Spinal cord (tissue), 10 donors: Measurements from ENCODE around the gene RBMXL3. TPM values are rescaled to one million over a fixed set of nuclear protein-coding genes. Genes with fewer than 3 reads are reported as not detected.

Source experiments
- DNase-seq, 6 donors: peaks; one replicate each; pipeline versions ENCODE4 v3.0.0 to v3.0.0-alpha.2; 2013 to 2015; ENCODE audit warnings: low spot score in 6 of 6, low read depth in 4 of 6
- H3K27ac ChIP-seq: one replicate; pipeline ENCODE4 v1.5.1; 2013; ENCODE audit warnings: low read depth, low read length, control low read depth
- H3K27me3 ChIP-seq: one replicate; pipeline ENCODE4 v1.6.1; 2013; ENCODE audit warnings: low read length; ENCODE audit not compliant: control insufficient read depth, insufficient read depth
- H3K36me3 ChIP-seq: one replicate; pipeline ENCODE4 v1.6.1; 2013; ENCODE audit warnings: low read length; ENCODE audit not compliant: control insufficient read depth, insufficient read depth
- H3K4me1 ChIP-seq: one replicate; pipeline ENCODE4 v1.6.1; 2013; ENCODE audit warnings: low read length; ENCODE audit not compliant: control insufficient read depth, insufficient read depth
- H3K4me3 ChIP-seq: one replicate; pipeline ENCODE4 v1.5.1; 2013; ENCODE audit warnings: low read depth, low read length, control low read depth
- H3K9me3 ChIP-seq: one replicate; pipeline ENCODE4 v1.6.1; 2013; ENCODE audit warnings: low read length; ENCODE audit not compliant: control insufficient read depth, insufficient read depth
- WGBS: methylation state at CpG from one replicate; pipeline ENCODE4 v1.1.5; 2013; ENCODE audit warnings: missing lambda C conversion rate; ENCODE audit not compliant: insufficient coverage; 5-methylcytosine and 5-hydroxymethylcytosine counted together
- long read RNA-seq, 4 donors: transcript quantifications; one replicate each; lab custom pipeline, GENCODE V29; 2026
- polyA plus RNA-seq, 2 donors: library from polyadenylated mRNA; unstranded; fragments of 120-200 nt; gene quantifications; one replicate each; pipeline ENCODE4 v1.2.1, GENCODE V29; 2013; ENCODE audit not compliant: insufficient read length in 2 of 2
- total RNA-seq, 2 donors: library from RNA; depleted of rRNA in 1 of 2; stranded (reverse); fragments of 120-200 nt in 1 of 2; fragments of >200 nt in 1 of 2; gene quantifications; one replicate each; pipeline versions ENCODE4 v1.2.3 to v1.2.4, GENCODE V29; 2013 to 2014
- donor health status: healthy.

RBMXL3 gene
- total RNA-seq (not detected), polyA plus RNA-seq (not detected)
- long read RNA-seq, donor 1, result 0 reads
- long read RNA-seq, donor 2, result 0 reads
- long read RNA-seq, donor 3, result 0 reads
- long read RNA-seq, donor 4, result 0 reads

DNA sequence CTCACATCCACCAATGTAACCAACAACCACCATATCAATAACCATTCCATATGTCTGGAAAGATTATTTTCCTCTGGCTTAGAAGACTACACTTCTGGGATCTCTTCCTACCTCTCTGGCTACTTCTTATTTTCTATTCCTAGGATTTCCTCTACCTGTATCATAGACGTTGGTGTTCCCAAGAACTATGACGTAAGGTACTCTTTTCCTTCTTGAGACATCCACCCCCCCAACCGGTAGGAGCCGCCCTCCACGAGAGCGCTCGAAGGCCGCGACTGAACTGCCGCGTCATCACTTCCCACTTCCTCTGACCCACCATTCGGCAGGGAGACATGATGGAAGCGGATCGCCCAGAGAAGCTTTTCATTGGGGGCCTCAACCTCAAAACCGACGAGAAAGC lies at the start of gene RBMXL3:
TSS of gene RBMXL3 (plus strand) at position 301 of the 400 bp plus-strand sequence. CDS start at position 333, 32 bp downstream.
- Histone ChIP-seq H3K4me3 (no peak within 1 kb of the TSS), H3K9me3 (no peaks in the 10 kb centered on the region), H3K27ac (no peak within 1 kb of the TSS), H3K4me1 (no peaks in the 10 kb centered on the region), H3K27me3 (peaks cover 7% of the 10 kb centered on the region), H3K36me3 (peaks cover 30% of the 10 kb centered on the region)
- no peak for DNase-seq
- 92% methylated on average over 16 of the region's 16 CpGs for WGBS

DNA sequence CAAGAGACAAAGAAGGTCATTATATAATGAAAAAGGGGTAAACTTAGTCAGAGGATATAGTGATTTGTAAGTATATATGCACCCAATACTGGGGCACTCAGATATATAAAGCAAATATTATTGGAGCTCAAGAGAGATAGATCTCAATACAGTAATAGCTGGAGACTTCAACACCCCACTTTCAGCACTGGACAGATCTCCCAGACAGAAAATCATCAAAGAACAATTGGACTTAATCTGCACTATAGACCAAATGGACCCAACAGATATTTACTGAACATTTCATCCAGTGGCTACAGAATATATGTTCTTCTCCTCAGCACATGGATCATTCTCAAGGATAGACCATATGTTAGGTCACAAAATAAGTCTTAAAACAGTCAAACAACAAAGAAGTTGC lies 47.2 kb upstream of the RBMXL3 start:
- Histone ChIP-seq H3K27me3 (peaks cover 3% of the 10 kb centered on the region), H3K27ac (no peak overlapping the region), H3K36me3 (no peaks in the 10 kb centered on the region), H3K9me3 (no peaks in the 10 kb centered on the region), H3K4me1 (no peaks in the 10 kb centered on the region), H3K4me3 (no peak overlapping the region)
- DNase-seq, result no peak

DNA sequence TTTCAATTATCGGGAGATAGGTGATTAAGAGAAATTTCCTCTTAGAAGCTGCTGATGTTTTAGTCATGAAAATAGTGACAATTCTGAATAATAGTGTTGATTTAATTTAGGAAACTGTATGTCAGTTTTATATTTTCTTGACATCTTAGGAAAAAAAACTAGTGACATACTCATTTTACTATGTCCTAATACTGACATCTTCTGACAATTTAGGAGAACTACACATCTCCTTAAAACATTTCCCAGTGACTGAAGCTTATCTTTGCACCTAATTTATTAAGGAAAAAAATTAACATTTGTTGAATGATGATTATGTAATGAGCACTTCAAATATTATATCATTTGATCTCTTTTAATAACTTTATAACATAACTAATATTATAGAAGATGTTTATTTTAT lies 42.0 kb upstream of the RBMXL3 start:
- DNase-seq, result peak in 1 of 6 donors; percentile 35
- Histone ChIP-seq H3K27me3 (no peaks in the 10 kb centered on the region), H3K4me3 (no peak overlapping the region), H3K9me3 (no peaks in the 10 kb centered on the region), H3K4me1 (no peaks in the 10 kb centered on the region), H3K27ac (no peak overlapping the region), H3K36me3 (no peaks in the 10 kb centered on the region)
- no CpG with 5 or more reads among the region's 1 CpG for WGBS

DNA sequence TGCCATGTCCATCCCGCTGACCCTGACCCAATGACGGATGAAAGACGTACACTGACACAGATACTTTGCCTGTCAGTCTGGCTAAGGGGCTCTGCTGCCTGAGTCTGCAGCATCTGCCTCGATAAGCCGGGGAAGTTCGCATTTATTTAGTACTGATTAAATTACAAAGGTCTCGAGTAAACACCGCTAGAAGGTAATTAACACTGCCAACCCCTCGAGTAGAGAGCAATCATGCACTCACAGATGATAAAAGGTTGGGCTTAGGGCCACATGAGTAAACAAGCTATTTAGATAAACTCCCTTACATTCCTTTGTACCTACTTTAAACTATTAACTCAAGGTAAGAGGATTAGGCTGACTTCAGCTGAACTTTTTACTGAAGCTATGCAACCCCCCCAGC lies 16.0 kb upstream of the RBMXL3 start:
- 71% methylated on average over 5 of the region's 9 CpGs for WGBS
- H3K4me3 ChIP-seq, result no peak overlapping the region
- no peak overlapping the region for H3K27ac ChIP-seq
- no peak for DNase-seq
- no peaks in the 10 kb centered on the region for H3K36me3 ChIP-seq
- H3K27me3 ChIP-seq, result peaks cover 15% of the 10 kb centered on the region
- no peaks in the 10 kb centered on the region for H3K4me1 ChIP-seq
- no peaks in the 10 kb centered on the region for H3K9me3 ChIP-seq

DNA sequence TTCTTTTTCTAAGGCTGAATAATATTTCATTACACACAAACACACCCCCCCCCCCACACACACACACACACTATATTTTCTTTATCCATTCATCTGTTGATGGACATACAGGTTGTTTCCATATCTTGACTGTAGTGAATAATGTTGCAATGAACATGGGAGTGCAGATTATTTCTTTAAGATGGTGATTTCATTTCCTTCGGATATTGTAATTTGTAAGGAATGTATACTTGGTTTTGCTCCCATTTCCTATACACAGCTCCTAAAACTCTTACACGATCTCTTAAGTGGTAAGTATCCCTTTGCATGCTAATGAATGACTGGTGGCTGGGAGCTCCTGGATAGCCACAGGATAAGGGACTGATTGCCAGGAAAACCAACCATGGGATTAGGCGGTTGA lies 14.7 kb upstream of the RBMXL3 start:
- no CpG with 5 or more reads among the region's 3 CpGs for WGBS
- no peaks in the 10 kb centered on the region for H3K9me3 ChIP-seq
- H3K4me3 ChIP-seq, result no peak overlapping the region
- DNase-seq, result no peak
- H3K27ac ChIP-seq, result no peak overlapping the region
- no peaks in the 10 kb centered on the region for H3K36me3 ChIP-seq
- H3K27me3 ChIP-seq, result peaks cover 15% of the 10 kb centered on the region
- H3K4me1 ChIP-seq, result no peaks in the 10 kb centered on the region

DNA sequence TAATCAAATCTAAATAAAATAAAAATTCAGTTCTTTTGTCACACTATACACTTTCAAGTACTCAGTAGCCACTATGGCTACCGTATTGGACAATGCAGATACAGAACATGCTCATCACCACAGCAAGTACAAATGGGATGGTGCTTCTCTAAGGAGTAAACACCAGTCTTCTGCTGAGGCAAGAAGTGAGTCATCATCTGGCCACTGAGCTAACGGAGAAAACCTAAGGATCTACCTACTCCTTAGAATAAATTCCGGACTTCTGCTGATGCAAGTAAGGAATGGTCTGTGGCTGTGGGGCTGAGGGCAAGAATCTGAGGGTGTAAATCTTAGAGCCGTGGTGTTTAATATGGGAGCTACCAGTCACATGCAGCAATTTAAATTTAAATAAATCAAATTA lies 11.3 kb upstream of the RBMXL3 start:
- Histone ChIP-seq H3K36me3 (no peaks in the 10 kb centered on the region), H3K27me3 (peaks cover 15% of the 10 kb centered on the region), H3K27ac (no peak overlapping the region), H3K9me3 (no peaks in the 10 kb centered on the region), H3K4me3 (no peak overlapping the region), H3K4me1 (no peaks in the 10 kb centered on the region)
- WGBS, result no CpG with 5 or more reads among the region's 4 CpGs
- no peak for DNase-seq

DNA sequence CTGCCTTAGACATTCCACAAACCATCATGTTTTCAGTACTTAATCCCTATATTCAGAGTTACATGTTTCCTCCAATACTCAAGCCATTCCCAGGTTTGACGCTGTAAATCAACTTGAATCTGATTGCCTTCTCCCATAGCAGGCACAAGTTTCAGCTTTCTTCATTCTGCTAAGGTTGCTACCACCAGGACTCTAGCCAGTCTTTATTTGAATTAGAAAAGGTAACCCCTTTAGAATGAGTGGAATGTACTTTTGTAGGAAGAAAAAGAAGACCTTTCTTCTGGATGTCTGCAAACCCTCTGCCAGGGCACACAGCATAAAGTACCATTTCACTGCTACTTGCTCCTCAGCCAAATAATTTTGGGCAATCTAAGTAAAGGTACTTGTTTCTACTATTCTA lies 10.7 kb upstream of the RBMXL3 start:
- 43% methylated on average over 1 of the region's 1 CpG for WGBS
- no peak for DNase-seq
- Histone ChIP-seq H3K27ac (no peak overlapping the region), H3K9me3 (no peaks in the 10 kb centered on the region), H3K4me3 (no peak overlapping the region), H3K36me3 (no peaks in the 10 kb centered on the region), H3K4me1 (no peaks in the 10 kb centered on the region), H3K27me3 (peaks cover 12% of the 10 kb centered on the region)

DNA sequence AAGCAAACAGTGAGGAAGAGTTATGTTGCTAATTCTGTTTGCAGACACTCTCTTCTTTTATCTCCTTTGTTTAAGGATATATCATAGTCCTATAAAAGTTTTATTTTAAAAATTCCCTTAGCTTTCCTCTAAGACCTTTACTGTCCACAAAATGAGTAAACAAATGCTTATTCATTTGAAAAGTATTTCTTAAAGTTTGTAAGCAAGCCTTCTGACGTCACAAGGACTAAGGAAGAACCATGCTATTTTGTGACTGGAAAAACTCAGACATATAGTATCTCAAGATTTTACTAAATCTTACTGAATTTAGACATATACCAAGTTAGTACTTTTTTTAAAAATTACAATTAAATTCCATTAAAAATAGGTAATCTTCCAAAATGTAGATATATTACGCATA lies 5.2 kb upstream of the RBMXL3 start:
- no CpG with 5 or more reads among the region's 2 CpGs for WGBS
- Histone ChIP-seq H3K27ac (no peak overlapping the region), H3K36me3 (no peaks in the 10 kb centered on the region), H3K27me3 (peaks cover 10% of the 10 kb centered on the region), H3K4me3 (no peak overlapping the region), H3K9me3 (no peaks in the 10 kb centered on the region), H3K4me1 (no peaks in the 10 kb centered on the region)
- DNase-seq, result no peak

DNA sequence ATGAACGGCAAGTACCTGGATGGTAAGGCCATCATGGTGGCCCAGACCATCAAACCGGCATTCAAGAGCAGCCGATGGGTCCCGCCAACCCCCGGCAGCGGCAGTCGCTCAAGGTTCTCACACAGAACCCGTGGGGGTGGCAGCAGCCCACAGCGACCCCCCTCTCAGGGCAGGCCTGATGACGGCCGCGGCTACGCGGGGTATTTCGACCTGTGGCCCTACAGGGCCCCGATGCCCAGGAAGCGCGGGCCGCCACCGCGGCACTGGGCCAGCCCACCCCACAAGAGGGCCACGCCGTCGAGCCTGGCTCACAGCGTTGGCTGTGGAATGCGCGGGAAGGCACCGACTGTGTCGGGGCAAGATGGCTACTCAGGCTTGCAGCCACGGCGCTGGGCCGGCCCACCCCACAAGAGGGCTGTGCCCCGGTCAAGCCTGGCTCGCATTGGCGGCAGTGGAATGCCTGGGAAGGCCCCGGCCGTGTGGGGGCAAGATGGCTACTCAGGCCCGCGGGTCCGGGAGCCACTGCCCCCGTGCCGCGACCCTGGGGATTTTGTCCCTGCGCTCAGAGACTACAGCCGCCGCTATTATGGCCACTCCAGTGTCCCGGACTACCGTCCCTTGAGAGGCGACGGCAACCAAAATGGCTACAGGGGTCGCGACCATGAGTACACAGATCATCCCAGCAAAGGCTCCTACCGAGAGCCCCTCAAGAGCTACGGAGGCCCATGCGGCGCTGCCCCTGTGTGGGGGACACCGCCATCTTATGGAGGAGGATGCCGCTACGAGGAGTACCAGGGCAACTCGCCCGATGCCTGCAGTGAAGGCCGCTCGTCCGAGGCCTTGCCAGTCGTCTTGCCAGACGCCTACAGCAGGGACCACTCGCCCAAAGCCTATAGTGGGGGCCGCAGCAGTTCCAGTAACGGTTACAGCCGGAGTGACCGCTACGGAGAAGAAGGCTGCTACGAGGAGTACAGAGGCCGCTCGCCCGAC lies 731 bp downstream of the RBMXL3 start:
- H3K4me1 ChIP-seq, result no peaks in the 10 kb centered on the region
- no peak overlapping the region for H3K27ac ChIP-seq
- H3K36me3 ChIP-seq, result peaks cover 30% of the 10 kb centered on the region
- peaks cover 7% of the 10 kb centered on the region for H3K27me3 ChIP-seq
- DNase-seq, result no peak
- no peaks in the 10 kb centered on the region for H3K9me3 ChIP-seq
- H3K4me3 ChIP-seq, result no peak overlapping the region
- 95% methylated on average over 72 of the region's 76 CpGs for WGBS
